Pancreas (tissue), 10 donors: ENCODE measurements around the gene MEDAG. TPM values are rescaled to one million over a fixed set of nuclear protein-coding genes. Genes with fewer than 3 reads are reported as not detected.
A peak's percentile ranks its signal among the peaks of the same experiment; 100 is the strongest.

Experiments used
- ATAC-seq, 4 donors: fragments of 200-7000 bp; cut with Tn5 transposase; one replicate each; pipeline versions ENCODE4 v1.8.0 to v1.9.1; 2020; ENCODE audit warnings: mild to moderate bottlenecking in 4 of 4, moderate library complexity in 4 of 4
- DNase-seq, 6 donors: peaks; one replicate each; pipeline ENCODE4 v3.0.0-alpha.2; 2020
- FAIRE-seq: peaks from 2 replicates; lab custom pipeline; 2012; peaks lifted over from hg19 to GRCh38; lab: Jason Lieb, UNC
- H3K27ac ChIP-seq, 4 donors: fragments of 200-600 bp; sonication (generic); 1 replicate in 3 of 4; 2 replicates in 1 of 4; pipeline versions ENCODE4 v1.5.0 to v1.8.0; 2020
- H3K27me3 ChIP-seq, 4 donors: fragments of 200-600 bp; one replicate each; pipeline ENCODE4 v1.8.0; 2021
- H3K36me3 ChIP-seq, 3 donors: fragments of 200-600 bp; sonication (generic) in 1 of 3; one replicate each; pipeline versions ENCODE4 v1.5.0 to v1.8.0; 2020 to 2021
- H3K4me1 ChIP-seq, 3 donors: fragments of 200-600 bp; one replicate each; pipeline ENCODE4 v1.8.0; 2021
- H3K4me3 ChIP-seq, 4 donors: fragments of 200-600 bp; sonication (generic) in 2 of 4; one replicate each; pipeline versions ENCODE4 v1.5.0 to v1.8.0; 2020 to 2021
- H3K9me3 ChIP-seq, 4 donors: fragments of 200-600 bp; one replicate each; pipeline ENCODE4 v1.8.0; 2021
- CTCF ChIP-seq, 4 donors: fragments of 200-600 bp; sonication (generic) in 3 of 4; IDR thresholded peaks; one replicate each; pipeline versions ENCODE4 v1.5.0 to v1.8.0; 2021; ENCODE audit warnings: antibody characterized with exemption in 4 of 4
- WGBS, 2 donors: extraction: QIAGEN DNeasy Blood & Tissue Kit; methylation state at CpG; one replicate each; pipeline ENCODE4 v1.1.7; 2013; 5-methylcytosine and 5-hydroxymethylcytosine counted together
- intact Hi-C, 3 donors: fragments of 100-400 bp; cut with DNase I; formaldehyde crosslinking; loops; one replicate each; pipeline versions ENCODE4 v1.11.1 to v1.14.2; 2022
- polyA plus RNA-seq, 2 donors: library from polyadenylated mRNA; stranded (reverse); fragments of 200-250 nt; gene quantifications; one replicate each; pipeline ENCODE4 v1.2.3, GENCODE V29; 2013
- total RNA-seq, 6 donors: library from RNA; stranded (reverse); fragmentation: NEBNext Ultra II Directional in 4 of 6; extraction: Animal tissue kit (Norgen Biotek cat#: 25700) in 4 of 6; gene quantifications; one replicate each; pipeline versions ENCODE4 v1.2.1 to v1.2.4, GENCODE V29; 2021 to 2023
- donor health status: healthy with polysubstance abuse.
- donor health status: DM: no; HTN: no; CAD: no; lungs with moderate emphysema.
- donor health status: DM: no; HTN: no; CAD: no.
- donor health status: control.
- donor health status: control.
- donor health status: Bipolar disorder and iron deficiency.
- donor health status: DM: yes; HTN: yes; CAD: no.
- donor health status: DM: no; HTN: no; CAD: no.
- donor health status: DM: no; HTN: no; CAD: no.
- donor health status: DM: yes; HTN: yes; CAD: no.

The MEDAG gene
- total RNA-seq (1 to 10 TPM in 4 of 6 donors, under 1 TPM in 2; 0.56 to 6.7 (median 1.7) TPM), polyA plus RNA-seq (1 to 10 TPM; 5.5 to 5.9 TPM)

- no peak for FAIRE-seq
- TF ChIP-seq CTCF (IDR thresholded peaks at IDR 0.05), result no peak
- peak in 5 of 6 donors; percentile 19 to 76 (median 38) for DNase-seq
- Histone ChIP-seq H3K36me3 (no peaks in the 10 kb centered on the region), H3K4me1 (no peaks in the 10 kb centered on the region), H3K27me3 (peaks cover 0 to 16% (median 4%) of the 10 kb centered on the region in 4 donors), H3K9me3 (no peaks in the 10 kb centered on the region), H3K4me3 (peak within 1 kb of the TSS in 3 of 4 donors; percentile 0 to 44 (median 27)), H3K27ac (peak within 1 kb of the TSS in 1 of 4 donors; percentile 22)
- intact Hi-C loops, result no loop called here
- ATAC-seq, result peak; percentile 43 to 76 (median 57)
- 4 to 5% methylated on average over 18 to 35 of the region's 35 CpGs for WGBS, 2 donors
Observed at GRCh38 chr13:30905932-30906383, at the start of gene MEDAG. TSS of gene MEDAG (plus strand) at chr13:30906271. CDS start at chr13:30906516, 245 bp downstream.

- Histone ChIP-seq H3K27ac (no peak overlapping the region), H3K27me3 (no peaks in the 10 kb centered on the region), H3K4me1 (no peaks in the 10 kb centered on the region), H3K4me3 (no peak overlapping the region), H3K9me3 (no peaks in the 10 kb centered on the region), H3K36me3 (no peaks in the 10 kb centered on the region)
- no peak for TF ChIP-seq CTCF (IDR thresholded peaks at IDR 0.05)
- no peak for ATAC-seq
- DNase-seq, result no peak
- 56 to 71% methylated on average over 4 of the region's 4 CpGs for WGBS, 2 donors
- no peak for FAIRE-seq
- intact Hi-C loops, result no loop called here
Observed at GRCh38 chr13:30857018-30857417, 49.1 kb upstream of the MEDAG start.

- Histone ChIP-seq H3K27ac (no peak overlapping the region), H3K4me3 (no peak overlapping the region), H3K9me3 (no peaks in the 10 kb centered on the region), H3K4me1 (no peaks in the 10 kb centered on the region), H3K36me3 (no peaks in the 10 kb centered on the region), H3K27me3 (no peaks in the 10 kb centered on the region)
- WGBS, 2 donors, result 89 to 91% methylated on average over 6 of the region's 6 CpGs
- intact Hi-C loops, result no loop called here
- no peak for TF ChIP-seq CTCF (IDR thresholded peaks at IDR 0.05)
- FAIRE-seq (no peak), ATAC-seq (no peak), DNase-seq (no peak)
Observed at GRCh38 chr13:30857636-30858035, 48.4 kb upstream of the MEDAG start.

- DNase-seq (no peak), ATAC-seq (peak in 3 of 4 donors; percentile 61 to 79 (median 70)), FAIRE-seq (no peak)
- Histone ChIP-seq H3K27ac (peak overlapping the region in 2 of 4 donors; percentile 27 to 35), H3K4me3 (no peak overlapping the region), H3K27me3 (no peaks in the 10 kb centered on the region), H3K4me1 (no peaks in the 10 kb centered on the region), H3K36me3 (no peaks in the 10 kb centered on the region), H3K9me3 (no peaks in the 10 kb centered on the region)
- no peak for TF ChIP-seq CTCF (IDR thresholded peaks at IDR 0.05)
- intact Hi-C loops, result no loop called here
- 55 to 61% methylated on average over 5 of the region's 5 CpGs for WGBS, 2 donors
Observed at GRCh38 chr13:30859326-30859725, 46.7 kb upstream of the MEDAG start.

GRCh38 chr13:30861163-30861562, 44.9 kb upstream of the MEDAG start:
- no peaks in the 10 kb centered on the region for H3K9me3 ChIP-seq
- no peak for TF ChIP-seq CTCF (IDR thresholded peaks at IDR 0.05)
- H3K27me3 ChIP-seq, result no peaks in the 10 kb centered on the region
- intact Hi-C loops, result loop anchor here in 1 of 3 donors (10.0 kb wide), 1 partner anchor 726 kb away; no protein-coding TSS in a partner anchor
- no peak for ATAC-seq
- H3K4me3 ChIP-seq, result no peak overlapping the region
- FAIRE-seq, result no peak
- H3K36me3 ChIP-seq, result no peaks in the 10 kb centered on the region
- peaks cover 0 to 1% (median 0%) of the 10 kb centered on the region in 3 donors for H3K4me1 ChIP-seq
- DNase-seq, result no peak
- 53 to 59% methylated on average over 3 of the region's 3 CpGs for WGBS, 2 donors
- H3K27ac ChIP-seq, result no peak overlapping the region
